Mucosa of descending colon (tissue), 3 donors: ENCODE data around the gene ZBED4. TPM values are rescaled to one million over a fixed set of nuclear protein-coding genes. Genes with fewer than 3 reads are reported as not detected.
A peak's percentile ranks its signal among the peaks of the same experiment; 100 is the strongest.

ENCODE experiments used
- ATAC-seq: fragments of 200-7000 bp; cut with Tn5 transposase; one replicate; pipeline ENCODE4 v1.9.1; 2020; ENCODE audit warnings: mild to moderate bottlenecking, moderate library complexity
- DNase-seq, 3 donors: peaks; one replicate each; pipeline ENCODE4 v3.0.0-alpha.2; 2020
- H3K36me3 ChIP-seq: fragments of 200-600 bp; one replicate; pipeline ENCODE4 v1.8.0; 2021; ENCODE audit warnings: low read depth, mild to moderate bottlenecking
- H3K4me1 ChIP-seq: fragments of 200-600 bp; one replicate; pipeline ENCODE4 v1.8.0; 2021; ENCODE audit warnings: low read depth, mild to moderate bottlenecking
- H3K4me3 ChIP-seq: fragments of 200-600 bp; one replicate; pipeline ENCODE4 v1.8.0; 2021; ENCODE audit warnings: mild to moderate bottlenecking
- H3K9me3 ChIP-seq: fragments of 200-600 bp; one replicate; pipeline ENCODE4 v1.8.0; 2021; ENCODE audit warnings: mild to moderate bottlenecking
- CTCF ChIP-seq: fragments of 200-600 bp; IDR thresholded peaks from one replicate; pipeline ENCODE4 v1.8.0; 2022; ENCODE audit warnings: antibody characterized with exemption, mild to moderate bottlenecking
- intact Hi-C, 2 donors: fragments of 100-400 bp; cut with DNase I in 1 of 2; cut with micrococcal nuclease in 1 of 2; formaldehyde crosslinking; loops; one replicate each; pipeline versions ENCODE4 v1.11.0 to v1.11.1; 2022; cut with DNase I, micrococcal nuclease
- total RNA-seq, 3 donors: library from RNA; stranded (reverse); fragmentation: NEBNext Ultra II Directional in 2 of 3; extraction: Animal tissue kit (Norgen Biotek cat#: 25700) in 2 of 3; gene quantifications; one replicate each; pipeline versions ENCODE4 v1.2.1 to v1.2.4, GENCODE V29; 2021 to 2023
- donor health status: DM: no; HTN: no; CAD: no; lungs with moderate emphysema.
- donor health status: DM: no; HTN: no; CAD: no.
- donor health status: DM: no; HTN: yes; CAD: no.

ZBED4 gene
- total RNA-seq, 3 donors from 2014 or later = 13.7 to 18.2 (median 18.1) TPM

GRCh38 chr22:49828599-49828965 lies 25.1 kb upstream of the ZBED4 start:
- DNase-seq (peak in 1 of 3 donors; percentile 44), ATAC-seq (no peak)
- intact Hi-C loops = no loop called here
- no peak overlapping the region for H3K4me3 ChIP-seq
- no peaks in the 10 kb centered on the region for H3K9me3 ChIP-seq
- no peak for TF ChIP-seq CTCF
- H3K4me1 ChIP-seq = peaks cover 21% of the 10 kb centered on the region
- H3K36me3 ChIP-seq = peaks cover under 1% of the 10 kb centered on the region

- ATAC-seq = no peak
- H3K4me1 ChIP-seq = peaks cover 20% of the 10 kb centered on the region
- intact Hi-C loops = no loop called here
- DNase-seq = peak in 1 of 3 donors; percentile 22
- H3K9me3 ChIP-seq = no peaks in the 10 kb centered on the region
- no peak overlapping the region for H3K4me3 ChIP-seq
- H3K36me3 ChIP-seq = no peaks in the 10 kb centered on the region
- no peak for TF ChIP-seq CTCF
These were observed 24.4 kb upstream of the ZBED4 start for GRCh38 chr22:49829044-49829853.

GRCh38 chr22:49833340-49834007 lies 20.2 kb upstream of the ZBED4 start:
- Histone ChIP-seq H3K4me3 (no peak overlapping the region), H3K4me1 (no peaks in the 10 kb centered on the region), H3K9me3 (no peaks in the 10 kb centered on the region), H3K36me3 (no peaks in the 10 kb centered on the region)
- intact Hi-C loops = no loop called here
- peak; percentile 78 for ATAC-seq
- no peak for TF ChIP-seq CTCF
- DNase-seq = peak in 1 of 3 donors; percentile 12

GRCh38 chr22:49838771-49839717 lies 14.6 kb upstream of the ZBED4 start:
- DNase-seq = peak; percentile 48 to 82 (median 64)
- Histone ChIP-seq H3K4me1 (no peaks in the 10 kb centered on the region), H3K9me3 (no peaks in the 10 kb centered on the region), H3K4me3 (no peak overlapping the region), H3K36me3 (no peaks in the 10 kb centered on the region)
- ATAC-seq = peak; percentile 84
- intact Hi-C loops = no loop called here
- no peak for TF ChIP-seq CTCF

GRCh38 chr22:49845241-49845640 lies 8.4 kb upstream of the ZBED4 start:
- no peaks in the 10 kb centered on the region for H3K36me3 ChIP-seq
- no peaks in the 10 kb centered on the region for H3K9me3 ChIP-seq
- DNase-seq (no peak), ATAC-seq (no peak)
- H3K4me1 ChIP-seq = peaks cover 15% of the 10 kb centered on the region
- no peak for TF ChIP-seq CTCF
- intact Hi-C loops = no loop called here
- H3K4me3 ChIP-seq = no peak overlapping the region
